Thyroid gland (tissue), 4 donors: ENCODE measurements around the gene UBE2L3.

Experiments
- POLR2A ChIP-seq, 2 donors: fragments of 450-650 bp; IDR thresholded peaks; one replicate each; pipeline ENCODE4 v1.6.1; 2017; ENCODE audit warnings: antibody characterized with exemption in 2 of 2, mild to moderate bottlenecking in 2 of 2, moderate library complexity in 1 of 2
- TF ChIP-seq, protein P1 (sequence below), 6 experiments: fragments of 200-600 bp in 3 of 6; fragments of 450-650 bp in 3 of 6; sonication (generic) in 3 of 6; IDR thresholded peaks; one replicate each; pipeline ENCODE4 v1.5.1; 2016 to 2019; ENCODE audit warnings: antibody characterized with exemption in 6 of 6, mild to moderate bottlenecking in 2 of 6, inconsistent platforms in 1 of 6, moderate library complexity in 1 of 6

- TF ChIP-seq, protein P1, sequence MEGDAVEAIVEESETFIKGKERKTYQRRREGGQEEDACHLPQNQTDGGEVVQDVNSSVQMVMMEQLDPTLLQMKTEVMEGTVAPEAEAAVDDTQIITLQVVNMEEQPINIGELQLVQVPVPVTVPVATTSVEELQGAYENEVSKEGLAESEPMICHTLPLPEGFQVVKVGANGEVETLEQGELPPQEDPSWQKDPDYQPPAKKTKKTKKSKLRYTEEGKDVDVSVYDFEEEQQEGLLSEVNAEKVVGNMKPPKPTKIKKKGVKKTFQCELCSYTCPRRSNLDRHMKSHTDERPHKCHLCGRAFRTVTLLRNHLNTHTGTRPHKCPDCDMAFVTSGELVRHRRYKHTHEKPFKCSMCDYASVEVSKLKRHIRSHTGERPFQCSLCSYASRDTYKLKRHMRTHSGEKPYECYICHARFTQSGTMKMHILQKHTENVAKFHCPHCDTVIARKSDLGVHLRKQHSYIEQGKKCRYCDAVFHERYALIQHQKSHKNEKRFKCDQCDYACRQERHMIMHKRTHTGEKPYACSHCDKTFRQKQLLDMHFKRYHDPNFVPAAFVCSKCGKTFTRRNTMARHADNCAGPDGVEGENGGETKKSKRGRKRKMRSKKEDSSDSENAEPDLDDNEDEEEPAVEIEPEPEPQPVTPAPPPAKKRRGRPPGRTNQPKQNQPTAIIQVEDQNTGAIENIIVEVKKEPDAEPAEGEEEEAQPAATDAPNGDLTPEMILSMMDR (IDR thresholded peaks at IDR 0.05), result no peak
- TF ChIP-seq POLR2A (IDR thresholded peaks at IDR 0.05), result no peak
These were observed 11.9 kb downstream of the UBE2L3 start for GRCh38 chr22:21579474-21579851.
